ENCODE results near the gene ITPRIPL1.

ITPRIPL1 gene

GRCh38 chr2:96361751-96362150 lies 36.6 kb downstream of the ITPRIPL1 start:
- DNase-seq = no peak

GRCh38 chr2:96369186-96369585 lies 44.1 kb downstream of the ITPRIPL1 start:
- DNase-seq = no peak

- DNase-seq = no peak
Observed at GRCh38 chr2:96374211-96374951, 49.3 kb downstream of the ITPRIPL1 start.

All from CD4-positive, alpha-beta T cell treated with Interleukin-1 beta for 1 hour (primary cell).